ENCODE measurements around the gene CNR2. TPM values are rescaled to one million over a fixed set of nuclear protein-coding genes. Genes with fewer than 3 reads are reported as not detected.

Gene CNR2
- polyA plus RNA-seq, 1 of the 3 experiments (the other 2 are of a cell fraction) = not detected

- ChIA-PET POLR2A (no interaction called here), CTCF (interaction anchor here (0.9 to 1.0 kb wide), 2 partner anchors 8 to 35 kb away, joined by 3 to 5 read pairs; no protein-coding TSS in a partner anchor)
- Histone ChIP-seq H3K9me2 (no peaks in the 10 kb centered on the region), H3K79me2 (ENCODE audit: insufficient read depth) (no peaks in the 10 kb centered on the region), H3K9ac (no peak overlapping the region), H3K4me3 (ENCODE audit: low read depth in 2 of 2, low read length in 1 of 2) (no peak overlapping the region), H3K36me3 (replicated peaks in 1 of 2; ENCODE audit: control insufficient read depth in 1 of 2, insufficient read depth in 2 of 2, low read length in 1 of 2) (no peaks in the 10 kb centered on the region), H4K20me1 (ENCODE audit: insufficient read depth) (no peaks in the 10 kb centered on the region), H3K27ac (ENCODE audit: low read depth in 2 of 2, low read length in 1 of 2) (no peak overlapping the region), H3F3A (replicated peaks; ENCODE audit: insufficient read depth) (no peaks in the 10 kb centered on the region), H2AFZ (ENCODE audit: low read depth) (no peak overlapping the region), H3K9me3 (no peaks in the 10 kb centered on the region), H3K4me1 (ENCODE audit: control insufficient read depth in 1 of 2, insufficient read depth in 2 of 2, low read depth in 1 of 2, low read length in 1 of 2) (peaks cover 0 to 6% of the 10 kb centered on the region in 2 experiments; a peak in 1 of 4 replicates), H3K27me3 (ENCODE audit: insufficient read depth) (no peaks in the 10 kb centered on the region), H3K4me2 (no peak overlapping the region)
- WGBS (ENCODE audit: low lambda C conversion rate) = 85% methylated on average over 11 of the region's 11 CpGs
- no peak for DNase-seq
- TF ChIP-seq MEF2A (IDR thresholded peaks at IDR 0.05; ENCODE audit: borderline replicate concordance, low read depth) = no peak
- TF ChIP-seq, protein P1, sequence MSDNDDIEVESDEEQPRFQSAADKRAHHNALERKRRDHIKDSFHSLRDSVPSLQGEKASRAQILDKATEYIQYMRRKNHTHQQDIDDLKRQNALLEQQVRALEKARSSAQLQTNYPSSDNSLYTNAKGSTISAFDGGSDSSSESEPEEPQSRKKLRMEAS (IDR thresholded peaks at IDR 0.05; ENCODE audit: low read depth) = no peak
Measured at GRCh38 chr1:23924601-23925000, 11.4 kb upstream of the CNR2 start.

GRCh38 chr1:23923592-23924499 lies 10.7 kb upstream of the CNR2 start:
- Histone ChIP-seq H3K9ac (no peak overlapping the region), H4K20me1 (ENCODE audit: insufficient read depth) (no peaks in the 10 kb centered on the region), H3K27me3 (ENCODE audit: insufficient read depth) (no peaks in the 10 kb centered on the region), H2AFZ (ENCODE audit: low read depth) (no peak overlapping the region), H3F3A (replicated peaks; ENCODE audit: insufficient read depth) (no peaks in the 10 kb centered on the region), H3K4me2 (no peak overlapping the region), H3K9me2 (no peaks in the 10 kb centered on the region), H3K79me2 (ENCODE audit: insufficient read depth) (no peaks in the 10 kb centered on the region), H3K4me3 (ENCODE audit: low read depth in 2 of 2, low read length in 1 of 2) (no peak overlapping the region), H3K9me3 (no peaks in the 10 kb centered on the region), H3K27ac (ENCODE audit: low read depth in 2 of 2, low read length in 1 of 2) (no peak overlapping the region), H3K4me1 (ENCODE audit: control insufficient read depth in 1 of 2, insufficient read depth in 2 of 2, low read depth in 1 of 2, low read length in 1 of 2) (peaks cover 0 to 6% of the 10 kb centered on the region in 2 experiments; a peak in 1 of 4 replicates), H3K36me3 (replicated peaks in 1 of 2; ENCODE audit: control insufficient read depth in 1 of 2, insufficient read depth in 2 of 2, low read length in 1 of 2) (no peaks in the 10 kb centered on the region)
- ChIA-PET POLR2A (interaction anchor here (0.6 kb wide), 1 partner anchor 108 kb away, joined by 4 read pairs; no protein-coding TSS in a partner anchor), CTCF (interaction anchor here (0.9 kb wide), 1 partner anchor 35 kb away, joined by 3 read pairs; no protein-coding TSS in a partner anchor)
- WGBS (ENCODE audit: low lambda C conversion rate) = 78% methylated on average over 8 of the region's 8 CpGs
- DNase-seq = no peak
- TF ChIP-seq, protein P2, sequence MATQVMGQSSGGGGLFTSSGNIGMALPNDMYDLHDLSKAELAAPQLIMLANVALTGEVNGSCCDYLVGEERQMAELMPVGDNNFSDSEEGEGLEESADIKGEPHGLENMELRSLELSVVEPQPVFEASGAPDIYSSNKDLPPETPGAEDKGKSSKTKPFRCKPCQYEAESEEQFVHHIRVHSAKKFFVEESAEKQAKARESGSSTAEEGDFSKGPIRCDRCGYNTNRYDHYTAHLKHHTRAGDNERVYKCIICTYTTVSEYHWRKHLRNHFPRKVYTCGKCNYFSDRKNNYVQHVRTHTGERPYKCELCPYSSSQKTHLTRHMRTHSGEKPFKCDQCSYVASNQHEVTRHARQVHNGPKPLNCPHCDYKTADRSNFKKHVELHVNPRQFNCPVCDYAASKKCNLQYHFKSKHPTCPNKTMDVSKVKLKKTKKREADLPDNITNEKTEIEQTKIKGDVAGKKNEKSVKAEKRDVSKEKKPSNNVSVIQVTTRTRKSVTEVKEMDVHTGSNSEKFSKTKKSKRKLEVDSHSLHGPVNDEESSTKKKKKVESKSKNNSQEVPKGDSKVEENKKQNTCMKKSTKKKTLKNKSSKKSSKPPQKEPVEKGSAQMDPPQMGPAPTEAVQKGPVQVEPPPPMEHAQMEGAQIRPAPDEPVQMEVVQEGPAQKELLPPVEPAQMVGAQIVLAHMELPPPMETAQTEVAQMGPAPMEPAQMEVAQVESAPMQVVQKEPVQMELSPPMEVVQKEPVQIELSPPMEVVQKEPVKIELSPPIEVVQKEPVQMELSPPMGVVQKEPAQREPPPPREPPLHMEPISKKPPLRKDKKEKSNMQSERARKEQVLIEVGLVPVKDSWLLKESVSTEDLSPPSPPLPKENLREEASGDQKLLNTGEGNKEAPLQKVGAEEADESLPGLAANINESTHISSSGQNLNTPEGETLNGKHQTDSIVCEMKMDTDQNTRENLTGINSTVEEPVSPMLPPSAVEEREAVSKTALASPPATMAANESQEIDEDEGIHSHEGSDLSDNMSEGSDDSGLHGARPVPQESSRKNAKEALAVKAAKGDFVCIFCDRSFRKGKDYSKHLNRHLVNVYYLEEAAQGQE (IDR thresholded peaks at IDR 0.05; ENCODE audit: low read depth, low read length) = no peak
- no peak for TF ChIP-seq RAD21 (IDR thresholded peaks at IDR 0.05; ENCODE audit: low read length)
- no peak for TF ChIP-seq SMC3 (IDR thresholded peaks at IDR 0.05; ENCODE audit: low read depth, low read length)
- no peak for TF ChIP-seq POLR2AphosphoS5 (IDR thresholded peaks at IDR 0.05; ENCODE audit: low read depth, low read length)
- TF ChIP-seq SIN3A (IDR thresholded peaks at IDR 0.05; ENCODE audit: borderline replicate concordance, low read depth, low read length) = no peak
- TF ChIP-seq, protein P3, sequence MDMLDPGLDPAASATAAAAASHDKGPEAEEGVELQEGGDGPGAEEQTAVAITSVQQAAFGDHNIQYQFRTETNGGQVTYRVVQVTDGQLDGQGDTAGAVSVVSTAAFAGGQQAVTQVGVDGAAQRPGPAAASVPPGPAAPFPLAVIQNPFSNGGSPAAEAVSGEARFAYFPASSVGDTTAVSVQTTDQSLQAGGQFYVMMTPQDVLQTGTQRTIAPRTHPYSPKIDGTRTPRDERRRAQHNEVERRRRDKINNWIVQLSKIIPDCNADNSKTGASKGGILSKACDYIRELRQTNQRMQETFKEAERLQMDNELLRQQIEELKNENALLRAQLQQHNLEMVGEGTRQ (IDR thresholded peaks at IDR 0.05; ENCODE audit: borderline replicate concordance, low read depth, low read length) = no peak
- TF ChIP-seq, protein P1 (IDR thresholded peaks at IDR 0.05; ENCODE audit: low read depth) = no peak
- no peak for TF ChIP-seq RXRA (IDR thresholded peaks at IDR 0.05; ENCODE audit: borderline replicate concordance, low read depth)
- no peak for TF ChIP-seq RCOR1 (IDR thresholded peaks at IDR 0.05; ENCODE audit: low read length)
- no peak for TF ChIP-seq FOSL2 (IDR thresholded peaks at IDR 0.05; ENCODE audit: borderline replicate concordance, low read depth)
- no peak for TF ChIP-seq TEAD4 (IDR thresholded peaks at IDR 0.05; ENCODE audit: borderline replicate concordance, insufficient read depth)
- TF ChIP-seq EP300 (IDR thresholded peaks at IDR 0.05; ENCODE audit: borderline replicate concordance in 1 of 2, low read depth in 1 of 2, low read length in 1 of 2) = no peak
